Measurements from ENCODE around the gene PCDHA13.

DNA sequence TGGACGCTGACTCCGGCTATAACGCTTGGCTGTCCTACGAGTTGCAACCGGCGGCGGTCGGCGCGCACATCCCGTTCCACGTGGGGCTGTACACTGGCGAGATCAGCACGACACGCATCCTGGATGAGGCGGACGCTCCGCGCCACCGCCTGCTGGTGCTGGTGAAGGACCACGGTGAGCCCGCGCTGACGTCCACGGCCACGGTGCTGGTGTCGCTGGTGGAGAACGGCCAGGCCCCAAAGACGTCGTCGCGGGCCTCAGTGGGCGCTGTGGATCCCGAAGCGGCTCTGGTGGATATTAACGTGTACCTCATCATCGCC is 4.7 kb upstream of the PCDHA13 start:
- TF ChIP-seq, protein P1, sequence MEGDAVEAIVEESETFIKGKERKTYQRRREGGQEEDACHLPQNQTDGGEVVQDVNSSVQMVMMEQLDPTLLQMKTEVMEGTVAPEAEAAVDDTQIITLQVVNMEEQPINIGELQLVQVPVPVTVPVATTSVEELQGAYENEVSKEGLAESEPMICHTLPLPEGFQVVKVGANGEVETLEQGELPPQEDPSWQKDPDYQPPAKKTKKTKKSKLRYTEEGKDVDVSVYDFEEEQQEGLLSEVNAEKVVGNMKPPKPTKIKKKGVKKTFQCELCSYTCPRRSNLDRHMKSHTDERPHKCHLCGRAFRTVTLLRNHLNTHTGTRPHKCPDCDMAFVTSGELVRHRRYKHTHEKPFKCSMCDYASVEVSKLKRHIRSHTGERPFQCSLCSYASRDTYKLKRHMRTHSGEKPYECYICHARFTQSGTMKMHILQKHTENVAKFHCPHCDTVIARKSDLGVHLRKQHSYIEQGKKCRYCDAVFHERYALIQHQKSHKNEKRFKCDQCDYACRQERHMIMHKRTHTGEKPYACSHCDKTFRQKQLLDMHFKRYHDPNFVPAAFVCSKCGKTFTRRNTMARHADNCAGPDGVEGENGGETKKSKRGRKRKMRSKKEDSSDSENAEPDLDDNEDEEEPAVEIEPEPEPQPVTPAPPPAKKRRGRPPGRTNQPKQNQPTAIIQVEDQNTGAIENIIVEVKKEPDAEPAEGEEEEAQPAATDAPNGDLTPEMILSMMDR (IDR thresholded peaks at IDR 0.05) = no peak
- TF ChIP-seq POLR2A (IDR thresholded peaks at IDR 0.05) (no peak), POLR2AphosphoS5 (IDR thresholded peaks at IDR 0.05) (no peak), EP300 (IDR thresholded peaks at IDR 0.05) (no peak)

All from suprapubic skin (tissue), 4 donors.